H9 (cell line): ENCODE data around the gene SNHG17. TPM values are rescaled to one million over a fixed set of nuclear protein-coding genes. Genes with fewer than 3 reads are reported as not detected.
"Not testable (repeated sequence)": the region's sequence is repeated elsewhere in the genome, so short reads cannot be mapped to it uniquely, and the experiment has no call there.

Source experiments
- DNase-seq: peaks from one replicate; pipeline ENCODE4 v3.0.0-alpha.2; 2017
- H2AFZ ChIP-seq: one replicate; pipeline ENCODE4 v1.6.1; 2013; ENCODE audit warnings: mild to moderate bottlenecking, low read length, control low read depth, moderate library complexity
- H2AK5ac ChIP-seq: 2 replicates; pipeline ENCODE4 v1.6.1; 2013; ENCODE audit warnings: low read length, control low read depth, mixed read lengths; ENCODE audit not compliant: insufficient read length
- H2BK120ac ChIP-seq: one replicate; pipeline ENCODE4 v1.6.1; 2013; ENCODE audit warnings: low read depth, mild to moderate bottlenecking, low read length, control low read depth, inconsistent platforms; ENCODE audit not compliant: poor library complexity, severe bottlenecking
- H2BK12ac ChIP-seq: 2 replicates; pipeline ENCODE4 v1.6.1; 2013; ENCODE audit warnings: low read length, control low read depth, mixed read lengths, low read depth; ENCODE audit not compliant: insufficient read length
- H2BK15ac ChIP-seq: 2 replicates; pipeline ENCODE4 v1.6.1; 2013; ENCODE audit warnings: low read depth, low read length, control low read depth
- H2BK20ac ChIP-seq: one replicate; pipeline ENCODE4 v1.6.1; 2013; ENCODE audit warnings: low read depth, mild to moderate bottlenecking, low read length, control low read depth, inconsistent platforms; ENCODE audit not compliant: poor library complexity, severe bottlenecking
- H2BK5ac ChIP-seq: 2 replicates; pipeline ENCODE4 v1.6.1; 2013; ENCODE audit warnings: low read length, control low read depth, mixed read lengths; ENCODE audit not compliant: insufficient read length
- H3K14ac ChIP-seq: 2 replicates; pipeline ENCODE4 v1.6.1; 2013; ENCODE audit warnings: low read length, control low read depth; ENCODE audit not compliant: insufficient read depth
- H3K18ac ChIP-seq: 2 replicates; pipeline ENCODE4 v1.6.1; 2013; ENCODE audit warnings: low read depth, mild to moderate bottlenecking, mixed read lengths, low read length, control low read depth; ENCODE audit not compliant: insufficient read length
- H3K23ac ChIP-seq: 2 replicates; pipeline ENCODE4 v1.6.1; 2013; ENCODE audit warnings: low read length, control low read depth, mixed read lengths, low read depth; ENCODE audit not compliant: insufficient read length
- H3K23me2 ChIP-seq: 2 replicates; pipeline ENCODE4 v1.6.1; 2013; ENCODE audit warnings: low read depth, mild to moderate bottlenecking, mixed read lengths, low read length, control low read depth; ENCODE audit not compliant: insufficient read length, poor library complexity, severe bottlenecking
- H3K27ac ChIP-seq: 2 replicates; pipeline ENCODE4 v1.5.1; 2013; ENCODE audit warnings: low read length, control low read depth, mixed read lengths, low read depth; ENCODE audit not compliant: insufficient read length
- H3K27me3 ChIP-seq: 2 replicates; pipeline ENCODE4 v1.6.1; 2013; ENCODE audit warnings: low read length, control low read depth, inconsistent platforms; ENCODE audit not compliant: insufficient read depth
- H3K4ac ChIP-seq: 2 replicates; pipeline ENCODE4 v1.6.1; 2013; ENCODE audit warnings: low read depth, mild to moderate bottlenecking, control low read depth, inconsistent platforms, low read length, moderate library complexity
- H3K4me1 ChIP-seq: 2 replicates; pipeline ENCODE4 v1.6.1; 2013; ENCODE audit warnings: low read length, control low read depth, inconsistent platforms; ENCODE audit not compliant: insufficient read depth
- H3K4me2 ChIP-seq: 2 replicates; pipeline ENCODE4 v1.6.1; 2013; ENCODE audit warnings: low read length, control low read depth, mixed read lengths; ENCODE audit not compliant: insufficient read length, insufficient read depth
- H3K56ac ChIP-seq: 2 replicates; pipeline ENCODE4 v1.6.1; 2013; ENCODE audit warnings: low read depth, mild to moderate bottlenecking, mixed read lengths, low read length, control low read depth; ENCODE audit not compliant: insufficient read length
- H3K79me1 ChIP-seq: 2 replicates; pipeline ENCODE4 v1.6.1; 2013; ENCODE audit warnings: low read depth, mild to moderate bottlenecking, moderate library complexity, low read length, control low read depth, inconsistent platforms; ENCODE audit not compliant: insufficient read depth, poor library complexity, severe bottlenecking
- H3K79me2 ChIP-seq: 2 replicates; pipeline ENCODE4 v1.6.1; 2013; ENCODE audit warnings: low read length, control low read depth, inconsistent platforms; ENCODE audit not compliant: insufficient read depth
- H3K9ac ChIP-seq: 2 replicates; pipeline ENCODE4 v1.6.1; 2013; ENCODE audit warnings: low read length, control low read depth, mixed read lengths; ENCODE audit not compliant: insufficient read length; ENCODE audit errors: extremely low read depth
- H3K9me3 ChIP-seq: one replicate; pipeline ENCODE4 v1.6.1; 2013; ENCODE audit warnings: low read depth, low read length, inconsistent platforms; ENCODE audit not compliant: control insufficient read depth
- H3T11ph ChIP-seq: one replicate; pipeline ENCODE4 v1.6.1; 2013; ENCODE audit warnings: mild to moderate bottlenecking, low read length, control low read depth, inconsistent platforms
- H4K20me1 ChIP-seq: one replicate; pipeline ENCODE4 v1.6.1; 2013; ENCODE audit not compliant: control insufficient read depth, insufficient read length, insufficient read depth
- H4K5ac ChIP-seq: 2 replicates; pipeline ENCODE4 v1.6.1; 2013; ENCODE audit warnings: low read depth, mild to moderate bottlenecking, mixed read lengths, low read length, control low read depth; ENCODE audit not compliant: insufficient read length
- H4K8ac ChIP-seq: replicated peaks from 2 replicates; pipeline ENCODE4 v1.6.1; 2013; ENCODE audit warnings: low read length, control low read depth, mixed read lengths, low read depth; ENCODE audit not compliant: insufficient read length
- H4K91ac ChIP-seq: 2 replicates; pipeline ENCODE4 v1.6.1; 2013; ENCODE audit warnings: low read depth, mild to moderate bottlenecking, moderate library complexity, mixed read lengths, low read length, control low read depth; ENCODE audit not compliant: insufficient read length
- H3K27ac Mint-ChIP-seq, 3 experiments: 2 replicates in 2 of 3; 3 replicates in 1 of 3; pipeline ENCODE4 v1.8.0; 2020 to 2021; ENCODE audit warnings: mixed read lengths in 3 of 3, mild to moderate bottlenecking in 1 of 3, moderate library complexity in 1 of 3
- H3K27me3 Mint-ChIP-seq: 2 replicates; pipeline ENCODE4 v1.8.0; 2021; ENCODE audit warnings: low read depth, mild to moderate bottlenecking, moderate library complexity, mixed read lengths
- H3K36me3 Mint-ChIP-seq, 3 experiments: 2 replicates in 2 of 3; 3 replicates in 1 of 3; pipeline ENCODE4 v1.8.0; 2020 to 2021; ENCODE audit warnings: low read depth in 3 of 3, mixed read lengths in 3 of 3; ENCODE audit not compliant: insufficient read depth in 1 of 3
- H3K4me1 Mint-ChIP-seq, 2 experiments: 2 replicates each; pipeline ENCODE4 v1.8.0; 2020; ENCODE audit warnings: mixed read lengths in 2 of 2
- H3K4me3 Mint-ChIP-seq, 2 experiments: 2 replicates in 1 of 2; 3 replicates in 1 of 2; pipeline ENCODE4 v1.8.0; 2020 to 2021; ENCODE audit warnings: mild to moderate bottlenecking in 2 of 2, mixed read lengths in 2 of 2, moderate library complexity in 1 of 2
- H3K9me3 Mint-ChIP-seq, 2 experiments: 2 replicates in 1 of 2; 3 replicates in 1 of 2; pipeline ENCODE4 v1.8.0; 2020; ENCODE audit warnings: mild to moderate bottlenecking in 2 of 2, mixed read lengths in 2 of 2, moderate library complexity in 1 of 2
- CTCF ChIP-seq: fragments of 200-600 bp; sonication (generic); conservative IDR thresholded peaks from 3 replicates; pipeline ENCODE4 v1.8.0; 2021; ENCODE audit warnings: antibody characterized with exemption, mild to moderate bottlenecking
- WGBS: extraction: QIAGEN DNeasy Blood & Tissue Kit; methylation state at CpG from one replicate; pipeline ENCODE4 v1.1.7; 2013; ENCODE audit warnings: missing lambda C conversion rate, low lambda C conversion rate, mixed read lengths; ENCODE audit not compliant: insufficient read length; ENCODE audit errors: extremely low coverage; 5-methylcytosine and 5-hydroxymethylcytosine counted together
- total RNA-seq: library from RNA; stranded (reverse); gene quantifications from 2 replicates; pipeline ENCODE4 v1.2.1, GENCODE V29; 2021

SNHG17 gene
- total RNA-seq, 1 experiment from 2014 or later: 70.1 TPM

DNA sequence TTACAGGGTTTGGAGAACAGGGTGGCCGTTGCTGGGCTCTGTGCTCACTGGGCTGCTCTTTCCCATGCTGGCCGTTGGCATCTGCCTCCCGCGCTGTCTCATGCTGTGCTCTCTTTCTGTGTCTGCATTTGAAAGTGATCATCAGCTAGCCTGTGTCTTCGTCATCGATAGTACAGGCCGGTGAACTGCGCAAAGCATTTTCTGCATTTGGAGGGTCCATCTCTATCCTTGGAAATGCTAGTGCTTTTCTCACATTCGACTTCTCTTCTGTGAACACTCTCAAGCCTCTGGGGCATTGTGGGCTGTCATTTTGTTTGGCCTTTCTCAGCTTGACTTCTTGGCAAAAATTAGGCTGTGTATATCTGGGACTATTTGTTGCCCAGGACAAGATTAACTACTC lies 6.8 kb upstream of the SNHG17 start:
- Histone ChIP-seq H3K9me3 (no peaks in the 10 kb centered on the region), H2BK12ac (no peak overlapping the region), H3K18ac (no peak overlapping the region), H4K20me1 (no peaks in the 10 kb centered on the region), H3K23ac (no peak overlapping the region), H3K4me2 (no peak overlapping the region), H4K8ac (no peak overlapping the region), H3K14ac (no peak overlapping the region), H3K4me1 (no peaks in the 10 kb centered on the region), H4K91ac (no peak overlapping the region), H2BK120ac (no peak overlapping the region), H2AK5ac (no peak overlapping the region), H2AFZ (no peak overlapping the region), H3K4ac (no peak overlapping the region), H2BK15ac (no peak overlapping the region), H3K27me3 (no peaks in the 10 kb centered on the region), H2BK5ac (no peak overlapping the region), H3T11ph (no peak overlapping the region), H3K27ac (no peak overlapping the region), H3K9ac (no peak overlapping the region), H3K23me2 (peaks cover 5% of the 10 kb centered on the region), H2BK20ac (no peak overlapping the region), H4K5ac (no peak overlapping the region), H3K79me2 (no peaks in the 10 kb centered on the region), H3K56ac (no peak overlapping the region), H3K79me1 (no peaks in the 10 kb centered on the region)
- no peaks in the 10 kb centered on the region for H3K9me3 Mint-ChIP-seq
- WGBS: no CpG with 5 or more reads among the region's 9 CpGs
- DNase-seq: no peak
- H3K27me3 Mint-ChIP-seq: peaks cover 12% of the 10 kb centered on the region
- peaks cover 9 to 13% of the 10 kb centered on the region in 2 experiments for H3K4me1 Mint-ChIP-seq
- H3K27ac Mint-ChIP-seq: peak overlapping the region; percentile 21 to 83 (median 28); a peak in 3 of 7 replicates
- H3K36me3 Mint-ChIP-seq: no peaks in the 10 kb centered on the region
- no peak for TF ChIP-seq CTCF
- no peak overlapping the region for H3K4me3 Mint-ChIP-seq

DNA sequence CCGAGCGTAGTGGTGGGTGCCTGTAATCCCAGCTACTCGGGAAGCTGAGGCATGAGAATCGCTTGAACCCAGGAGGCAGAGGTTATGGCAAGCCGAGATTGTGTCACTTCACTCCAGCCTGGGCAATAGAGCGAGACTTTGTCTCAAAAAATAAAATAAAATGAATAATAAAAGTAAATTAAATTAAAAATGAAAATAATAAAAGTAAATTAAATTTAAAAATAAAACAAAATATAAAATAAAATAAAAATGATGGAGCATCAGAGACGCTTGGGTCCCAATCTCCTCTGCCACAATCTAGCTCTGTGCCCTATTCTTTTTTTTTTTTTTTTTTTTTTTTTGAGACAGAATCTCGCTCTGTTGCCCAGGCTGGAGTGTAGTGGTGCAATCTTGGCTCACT lies 6.0 kb upstream of the SNHG17 start:
- not testable (repeated sequence) for H3K27ac Mint-ChIP-seq, H3K9ac ChIP-seq, H4K20me1 ChIP-seq, H3K4me1 ChIP-seq, H2BK20ac ChIP-seq, H3K56ac ChIP-seq, H3K79me1 ChIP-seq, H3K14ac ChIP-seq, H3K36me3 Mint-ChIP-seq, H2BK5ac ChIP-seq, H4K5ac ChIP-seq, H3K27ac ChIP-seq, H4K8ac ChIP-seq, H3K18ac ChIP-seq, H3K4me3 Mint-ChIP-seq, H4K91ac ChIP-seq, H3K4ac ChIP-seq, H3K27me3 ChIP-seq, H3K23me2 ChIP-seq, H3K23ac ChIP-seq, H3K79me2 ChIP-seq, H2BK15ac ChIP-seq, H3K9me3 ChIP-seq, H2BK120ac ChIP-seq, H2AK5ac ChIP-seq, H3T11ph ChIP-seq, DNase-seq, H3K9me3 Mint-ChIP-seq, H2AFZ ChIP-seq, H3K4me2 ChIP-seq, H2BK12ac ChIP-seq
- peaks cover 12% of the 10 kb centered on the region for H3K27me3 Mint-ChIP-seq
- peaks cover 7 to 11% of the 10 kb centered on the region in 2 experiments for H3K4me1 Mint-ChIP-seq
- WGBS: no CpG with 5 or more reads among the region's 8 CpGs
